ENCODE measurements around the gene SIN3A. TPM values are rescaled to one million over a fixed set of nuclear protein-coding genes. Genes with fewer than 3 reads are reported as not detected.

The SIN3A gene
- total RNA-seq, 5 donors from 2014 or later (not counting 1 experiment from before 2014, with no cell fraction given), result 117 to 137 (median 136) TPM

DNA sequence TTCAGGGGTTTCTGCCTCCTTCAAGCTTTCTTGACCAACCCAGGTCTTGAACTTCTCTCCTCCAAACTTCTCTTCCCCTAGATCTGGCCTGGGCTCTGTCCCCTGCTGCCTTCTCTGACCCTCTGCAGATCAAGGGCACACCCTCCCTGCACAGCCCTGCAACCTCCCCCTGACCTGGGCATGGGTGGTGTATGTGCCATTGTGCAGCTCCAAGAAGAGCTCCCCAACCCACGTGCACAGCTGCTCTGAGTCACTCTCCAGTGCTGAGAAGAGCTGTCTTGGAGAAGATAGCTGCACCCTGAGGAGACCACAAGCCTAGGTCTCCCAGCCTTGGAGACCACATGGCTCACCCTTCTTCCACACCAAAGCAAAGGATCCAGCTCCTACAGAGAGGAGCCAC lies 91.1 kb downstream of the SIN3A start:
- Mint-ChIP-seq H3K9me3 (no peaks in the 10 kb centered on the region), H3K4me1 (peaks cover 0 to 2% (median 0%) of the 10 kb centered on the region in 3 donors), H3K4me3 (no peak overlapping the region), H3K27me3 (no peaks in the 10 kb centered on the region), H3K27ac (peak overlapping the region in 1 of 2 donors; percentile 48), H3K36me3 (peaks cover 24% of the 10 kb centered on the region)
- ChIA-PET POLR2A (no interaction called here), CTCF (no interaction called here)
- 100% methylated on average over 1 of the region's 1 CpG for WGBS (ENCODE audit: insufficient coverage)
- Histone ChIP-seq H3K27me3 (replicated peaks in 1 of 2; ENCODE audit: control insufficient read depth in 2 of 2, extremely low read depth in 1 of 2, insufficient read depth in 2 of 2, low read length in 1 of 2) (no peaks in the 10 kb centered on the region), H3K36me3 (ENCODE audit: control insufficient read depth in 2 of 2, extremely low read depth in 1 of 2, insufficient read depth in 1 of 2, low read length in 1 of 2) (peaks cover 21 to 74% of the 10 kb centered on the region in 2 donors), H3K4me1 (ENCODE audit: control insufficient read depth in 1 of 2, extremely low read depth in 1 of 2, insufficient read depth in 2 of 2, low read length in 2 of 2) (no peaks in the 10 kb centered on the region), H3K9me3 (no peaks in the 10 kb centered on the region), H3K4me3 (ENCODE audit: control insufficient read depth in 1 of 2, extremely low read depth in 1 of 2, low read length in 1 of 2) (no peak overlapping the region), H3K27ac (ENCODE audit: low read length) (no peak overlapping the region)
- ATAC-seq (replicated peaks in 1 of 4) (no peak), DNase-seq (no peak)

DNA sequence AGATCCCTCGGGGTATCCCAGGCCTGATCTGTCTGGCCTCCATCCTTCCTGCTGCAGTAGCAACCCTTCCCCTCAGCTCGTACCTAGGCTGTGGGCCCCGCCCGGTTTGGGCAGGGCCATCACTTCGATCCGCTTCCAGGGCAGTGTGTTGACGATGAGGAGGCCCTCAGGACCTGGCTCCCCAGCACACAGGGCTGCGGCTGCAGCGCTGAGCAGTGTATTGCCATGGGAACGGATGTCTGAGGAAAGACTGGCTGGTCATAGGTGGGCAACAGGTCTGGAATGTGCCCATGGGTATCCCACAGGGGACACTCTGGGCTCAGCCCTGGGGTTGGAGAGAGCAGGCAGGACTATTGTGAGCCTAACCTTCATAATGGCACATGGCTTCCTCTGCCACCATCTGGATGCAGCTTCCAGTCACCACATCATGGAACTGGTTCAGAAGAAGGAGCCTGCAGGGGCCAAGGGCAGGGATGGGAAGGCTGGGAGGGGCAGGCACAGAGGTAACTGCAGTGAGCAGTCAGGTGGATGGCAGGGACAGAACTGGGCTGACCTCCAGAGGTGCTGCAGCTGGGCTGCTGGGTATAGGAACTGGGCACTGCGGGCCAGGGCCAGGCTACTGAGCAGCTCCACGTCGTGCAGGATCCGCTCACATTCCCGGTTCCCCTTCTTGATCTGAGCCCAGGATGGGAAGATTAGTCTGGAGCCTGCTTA lies 91.8 kb downstream of the SIN3A start:
- 92% methylated on average over 10 of the region's 15 CpGs for WGBS (ENCODE audit: insufficient coverage)
- POLR2A ChIA-PET, result no interaction called here
- CTCF ChIA-PET, result no interaction called here

DNA sequence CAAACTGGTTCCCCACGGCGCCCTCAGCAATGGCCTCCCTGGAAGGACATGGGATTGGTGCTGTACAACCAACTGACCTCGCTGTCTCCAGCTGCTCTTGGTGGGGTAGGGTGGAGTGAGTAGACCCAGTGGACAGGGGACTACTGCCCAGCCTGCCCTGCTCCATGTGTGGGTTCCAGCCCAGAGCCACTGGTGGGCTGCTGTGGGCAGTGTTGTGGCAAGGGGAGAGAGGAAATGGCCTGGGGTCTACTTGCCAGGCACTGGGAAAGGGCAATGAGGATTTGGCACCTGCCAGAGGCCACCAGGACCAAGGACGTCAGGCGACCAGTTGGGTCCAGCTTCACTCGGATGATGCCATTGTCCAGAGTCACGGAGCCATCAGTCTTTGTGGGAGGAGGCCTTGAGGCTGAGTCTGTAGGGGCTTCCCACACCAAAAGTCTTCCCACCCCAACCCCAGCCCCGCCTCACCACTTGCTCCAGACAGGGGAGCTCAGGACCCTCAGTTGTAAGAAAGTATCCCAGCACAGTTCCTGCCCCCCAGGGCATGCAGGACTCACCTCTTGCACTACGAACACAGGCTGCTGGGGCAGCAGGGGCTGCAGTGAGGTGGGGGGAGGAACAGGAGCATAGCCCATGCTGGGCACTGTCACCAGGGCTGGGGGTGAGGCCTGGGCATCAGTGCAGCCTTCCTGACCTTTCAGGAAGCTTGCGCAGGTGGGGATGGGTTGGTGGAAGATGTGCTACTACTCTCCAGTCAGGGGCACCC lies 92.5 kb downstream of the SIN3A start:
- no peaks in the 10 kb centered on the region for H3K27me3 Mint-ChIP-seq
- peaks cover 0 to 2% (median 0%) of the 10 kb centered on the region in 3 donors for H3K4me1 Mint-ChIP-seq
- no peaks in the 10 kb centered on the region for H3K9me3 Mint-ChIP-seq
- Histone ChIP-seq H3K27ac (ENCODE audit: low read length) (no peak overlapping the region), H3K27me3 (replicated peaks in 1 of 2; ENCODE audit: control insufficient read depth in 2 of 2, extremely low read depth in 1 of 2, insufficient read depth in 2 of 2, low read length in 1 of 2) (no peaks in the 10 kb centered on the region), H3K9me3 (no peaks in the 10 kb centered on the region), H3K36me3 (ENCODE audit: control insufficient read depth in 2 of 2, extremely low read depth in 1 of 2, insufficient read depth in 1 of 2, low read length in 1 of 2) (peaks cover 26 to 60% of the 10 kb centered on the region in 2 donors), H3K4me3 (ENCODE audit: control insufficient read depth in 1 of 2, extremely low read depth in 1 of 2, low read length in 1 of 2) (no peak overlapping the region), H3K4me1 (ENCODE audit: control insufficient read depth in 1 of 2, extremely low read depth in 1 of 2, insufficient read depth in 2 of 2, low read length in 2 of 2) (no peaks in the 10 kb centered on the region)
- 100% methylated on average over 7 of the region's 10 CpGs for WGBS (ENCODE audit: insufficient coverage)
- POLR2A ChIA-PET, result no interaction called here
- DNase-seq, result no peak
- H3K4me3 Mint-ChIP-seq, result no peak overlapping the region
- CTCF ChIA-PET, result no interaction called here
- ATAC-seq (replicated peaks in 1 of 4), result no peak
- no peak overlapping the region for H3K27ac Mint-ChIP-seq
- peaks cover 16% of the 10 kb centered on the region for H3K36me3 Mint-ChIP-seq

More for the DNA sequence above, 91.8 kb downstream of the SIN3A start:
- Histone ChIP-seq H3K4me3 (ENCODE audit: control insufficient read depth in 1 of 2, extremely low read depth in 1 of 2, low read length in 1 of 2) (no peak overlapping the region), H3K9me3 (no peaks in the 10 kb centered on the region), H3K27ac (ENCODE audit: low read length) (no peak overlapping the region), H3K4me1 (ENCODE audit: control insufficient read depth in 1 of 2, extremely low read depth in 1 of 2, insufficient read depth in 2 of 2, low read length in 2 of 2) (no peaks in the 10 kb centered on the region), H3K27me3 (replicated peaks in 1 of 2; ENCODE audit: control insufficient read depth in 2 of 2, extremely low read depth in 1 of 2, insufficient read depth in 2 of 2, low read length in 1 of 2) (no peaks in the 10 kb centered on the region), H3K36me3 (ENCODE audit: control insufficient read depth in 2 of 2, extremely low read depth in 1 of 2, insufficient read depth in 1 of 2, low read length in 1 of 2) (peaks cover 21 to 67% of the 10 kb centered on the region in 2 donors)
- no peak for ATAC-seq (replicated peaks in 1 of 4)
- no peak overlapping the region for H3K27ac Mint-ChIP-seq
- no peaks in the 10 kb centered on the region for H3K9me3 Mint-ChIP-seq
- H3K36me3 Mint-ChIP-seq, result peaks cover 21% of the 10 kb centered on the region
- peaks cover 0 to 2% (median 0%) of the 10 kb centered on the region in 3 donors for H3K4me1 Mint-ChIP-seq
- DNase-seq, result no peak
- H3K4me3 Mint-ChIP-seq, result no peak overlapping the region
- no peaks in the 10 kb centered on the region for H3K27me3 Mint-ChIP-seq

DNA sequence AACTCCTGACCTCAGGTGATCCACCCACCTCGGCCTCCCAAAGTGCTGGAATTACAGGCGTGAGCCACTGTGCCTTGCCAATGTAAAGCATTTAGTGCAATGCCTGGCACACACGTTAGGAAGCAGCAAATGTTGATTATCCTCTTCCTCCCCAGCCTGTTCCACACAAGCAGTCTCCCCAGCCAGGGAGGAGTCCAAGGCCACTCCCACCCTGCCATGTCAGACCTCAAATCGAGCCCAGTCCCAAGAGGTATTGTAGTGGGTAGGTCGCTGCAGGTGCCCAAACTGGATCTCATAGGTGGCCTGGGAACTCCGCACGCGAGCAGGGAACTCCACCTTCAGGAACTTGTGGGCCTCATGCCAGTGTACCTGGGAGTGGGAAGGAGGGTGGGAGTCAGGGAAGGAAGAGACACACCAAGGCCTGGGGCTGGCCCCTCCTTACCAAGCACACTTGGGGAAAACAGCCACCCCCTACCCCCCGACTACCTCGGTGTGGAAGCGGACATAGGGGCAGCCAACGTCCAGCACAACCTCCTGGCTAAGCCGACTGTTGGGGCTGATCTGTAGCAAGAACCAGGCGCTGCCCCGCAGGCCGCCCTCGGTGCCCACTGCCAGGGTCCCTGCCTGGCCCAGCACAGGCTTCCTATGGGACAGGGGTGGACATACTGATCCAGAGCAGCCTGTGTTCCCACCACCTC lies 93.4 kb downstream of the SIN3A start:
- Histone ChIP-seq H3K4me3 (ENCODE audit: control insufficient read depth in 1 of 2, extremely low read depth in 1 of 2, low read length in 1 of 2) (no peak overlapping the region), H3K36me3 (ENCODE audit: control insufficient read depth in 2 of 2, extremely low read depth in 1 of 2, insufficient read depth in 1 of 2, low read length in 1 of 2) (peaks cover 26 to 53% of the 10 kb centered on the region in 2 donors), H3K27me3 (replicated peaks in 1 of 2; ENCODE audit: control insufficient read depth in 2 of 2, extremely low read depth in 1 of 2, insufficient read depth in 2 of 2, low read length in 1 of 2) (no peaks in the 10 kb centered on the region), H3K9me3 (no peaks in the 10 kb centered on the region), H3K27ac (ENCODE audit: low read length) (no peak overlapping the region), H3K4me1 (ENCODE audit: control insufficient read depth in 1 of 2, extremely low read depth in 1 of 2, insufficient read depth in 2 of 2, low read length in 2 of 2) (no peaks in the 10 kb centered on the region)
- Mint-ChIP-seq H3K36me3 (peaks cover 13% of the 10 kb centered on the region), H3K4me1 (peaks cover 0 to 2% (median 0%) of the 10 kb centered on the region in 3 donors), H3K4me3 (no peak overlapping the region), H3K27me3 (no peaks in the 10 kb centered on the region), H3K27ac (no peak overlapping the region), H3K9me3 (no peaks in the 10 kb centered on the region)
- ChIA-PET CTCF (no interaction called here), POLR2A (no interaction called here)
- ATAC-seq (replicated peaks in 1 of 4) (no peak), DNase-seq (no peak)
- WGBS (ENCODE audit: insufficient coverage), result 98% methylated on average over 9 of the region's 17 CpGs

DNA sequence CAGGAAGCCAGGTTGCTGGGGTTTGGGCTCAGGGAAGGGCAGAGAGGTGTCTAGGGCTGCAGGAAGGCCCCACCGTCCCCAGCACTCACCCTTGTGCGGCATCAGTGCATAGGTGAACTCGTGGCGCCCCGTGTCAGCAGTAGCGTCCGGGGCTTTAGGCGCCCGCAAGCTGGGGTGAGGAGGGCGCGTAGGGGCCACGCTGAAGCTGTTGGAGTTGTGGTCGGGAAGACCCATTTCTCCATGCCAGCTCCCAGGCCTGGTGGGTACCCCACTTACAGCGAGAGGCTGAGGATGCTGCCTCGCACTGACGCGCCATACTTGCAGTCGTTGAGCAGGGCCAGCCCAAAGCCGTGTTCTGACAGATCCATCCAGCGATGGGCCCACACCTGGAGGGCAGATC lies 95.0 kb downstream of the SIN3A start:
- Histone ChIP-seq H3K36me3 (ENCODE audit: control insufficient read depth in 2 of 2, extremely low read depth in 1 of 2, insufficient read depth in 1 of 2, low read length in 1 of 2) (peaks cover 26 to 37% of the 10 kb centered on the region in 2 donors), H3K9me3 (no peaks in the 10 kb centered on the region), H3K4me3 (ENCODE audit: control insufficient read depth in 1 of 2, extremely low read depth in 1 of 2, low read length in 1 of 2) (no peak overlapping the region), H3K4me1 (ENCODE audit: control insufficient read depth in 1 of 2, extremely low read depth in 1 of 2, insufficient read depth in 2 of 2, low read length in 2 of 2) (no peaks in the 10 kb centered on the region), H3K27ac (ENCODE audit: low read length) (no peak overlapping the region), H3K27me3 (replicated peaks in 1 of 2; ENCODE audit: control insufficient read depth in 2 of 2, extremely low read depth in 1 of 2, insufficient read depth in 2 of 2, low read length in 1 of 2) (no peaks in the 10 kb centered on the region)
- H3K36me3 Mint-ChIP-seq, result peaks cover 10% of the 10 kb centered on the region
- no peak overlapping the region for H3K4me3 Mint-ChIP-seq
- WGBS (ENCODE audit: insufficient coverage), result 96% methylated on average over 20 of the region's 20 CpGs
- no peaks in the 10 kb centered on the region for H3K4me1 Mint-ChIP-seq
- H3K27me3 Mint-ChIP-seq, result no peaks in the 10 kb centered on the region
- POLR2A ChIA-PET, result no interaction called here
- no peak overlapping the region for H3K27ac Mint-ChIP-seq
- CTCF ChIA-PET, result interaction anchor here in 1 of 2 donors (0.7 to 1.1 kb wide), 2 partner anchors 11 to 39 kb away, joined by 3 read pairs; no protein-coding TSS in a partner anchor
- no peak for ATAC-seq (replicated peaks in 1 of 4)
- no peak for DNase-seq
- no peaks in the 10 kb centered on the region for H3K9me3 Mint-ChIP-seq

DNA sequence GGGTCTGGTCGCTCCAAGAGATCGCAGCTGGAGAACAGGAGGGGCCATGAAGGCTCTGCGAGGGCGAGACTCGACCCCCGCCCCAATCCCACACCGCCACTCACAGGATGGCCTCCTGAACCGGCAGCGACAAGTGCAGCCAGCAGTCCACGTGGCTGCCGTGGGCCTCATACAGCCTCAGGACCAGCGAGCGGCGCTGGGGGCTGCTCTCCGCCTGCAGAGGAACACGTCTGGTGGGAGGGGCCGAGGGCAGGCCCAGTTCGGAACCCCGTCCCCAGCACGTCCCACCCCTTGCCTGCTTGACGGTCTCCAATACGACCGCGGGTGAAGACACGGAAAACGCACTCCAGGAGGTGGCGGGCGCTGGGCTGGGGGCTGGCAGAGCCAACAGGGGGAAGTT lies 95.5 kb downstream of the SIN3A start:
- POLR2A ChIA-PET, result no interaction called here
- no peak overlapping the region for H3K4me3 Mint-ChIP-seq
- Histone ChIP-seq H3K4me3 (ENCODE audit: control insufficient read depth in 1 of 2, extremely low read depth in 1 of 2, low read length in 1 of 2) (no peak overlapping the region), H3K27me3 (replicated peaks in 1 of 2; ENCODE audit: control insufficient read depth in 2 of 2, extremely low read depth in 1 of 2, insufficient read depth in 2 of 2, low read length in 1 of 2) (no peaks in the 10 kb centered on the region), H3K9me3 (no peaks in the 10 kb centered on the region), H3K4me1 (ENCODE audit: control insufficient read depth in 1 of 2, extremely low read depth in 1 of 2, insufficient read depth in 2 of 2, low read length in 2 of 2) (no peaks in the 10 kb centered on the region), H3K27ac (ENCODE audit: low read length) (no peak overlapping the region), H3K36me3 (ENCODE audit: control insufficient read depth in 2 of 2, extremely low read depth in 1 of 2, insufficient read depth in 1 of 2, low read length in 1 of 2) (peaks cover 23 to 32% of the 10 kb centered on the region in 2 donors)
- 96% methylated on average over 28 of the region's 28 CpGs for WGBS (ENCODE audit: insufficient coverage)
- ATAC-seq (replicated peaks in 1 of 4) (no peak), DNase-seq (no peak)
- no peak overlapping the region for H3K27ac Mint-ChIP-seq
- peaks cover 10% of the 10 kb centered on the region for H3K36me3 Mint-ChIP-seq
- CTCF ChIA-PET, result interaction anchor here in 1 of 2 donors (1.1 kb wide), 1 partner anchor 12 kb away, joined by 3 read pairs; no protein-coding TSS in a partner anchor
- H3K27me3 Mint-ChIP-seq, result no peaks in the 10 kb centered on the region
- H3K9me3 Mint-ChIP-seq, result no peaks in the 10 kb centered on the region
- H3K4me1 Mint-ChIP-seq, result peaks cover 0 to 2% (median 0%) of the 10 kb centered on the region in 3 donors

All from T-cell (primary cell).